IPS-18c (cell line): ENCODE data around the gene SMPD3.

Experiments
- H3K4me3 ChIP-seq: 2 replicates; pipeline ENCODE4 v1.7.0; 2013; ENCODE audit warnings: low read depth, mild to moderate bottlenecking, low read length, moderate library complexity; ENCODE audit not compliant: insufficient read depth
- H3K9me3 ChIP-seq: one replicate; pipeline ENCODE4 v1.6.1; 2013; ENCODE audit warnings: mild to moderate bottlenecking, low read length, moderate library complexity; ENCODE audit not compliant: control insufficient read depth, insufficient read depth

The SMPD3 gene

DNA sequence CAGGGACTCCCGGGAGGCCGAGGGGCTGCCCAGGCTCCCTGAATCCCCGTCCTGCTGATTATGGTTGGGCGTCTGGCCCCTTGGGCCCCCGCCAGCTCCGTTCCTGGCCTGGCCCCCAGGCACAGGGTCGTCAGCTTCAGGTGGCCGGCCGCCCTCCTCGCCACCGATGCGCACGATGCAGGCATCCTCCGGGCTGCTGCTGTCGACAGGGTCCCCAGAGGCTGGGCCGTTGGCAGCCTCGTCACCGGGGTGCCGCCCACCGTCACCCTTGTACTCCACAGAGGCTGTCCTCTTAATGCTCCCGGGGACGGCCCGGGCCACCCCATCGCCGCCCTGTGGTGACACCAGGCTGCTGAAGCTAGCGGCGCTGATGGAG, 77.0 kb downstream of the SMPD3 start:
- Histone ChIP-seq H3K9me3 (no peaks in the 10 kb centered on the region), H3K4me3 (no peak overlapping the region)

DNA sequence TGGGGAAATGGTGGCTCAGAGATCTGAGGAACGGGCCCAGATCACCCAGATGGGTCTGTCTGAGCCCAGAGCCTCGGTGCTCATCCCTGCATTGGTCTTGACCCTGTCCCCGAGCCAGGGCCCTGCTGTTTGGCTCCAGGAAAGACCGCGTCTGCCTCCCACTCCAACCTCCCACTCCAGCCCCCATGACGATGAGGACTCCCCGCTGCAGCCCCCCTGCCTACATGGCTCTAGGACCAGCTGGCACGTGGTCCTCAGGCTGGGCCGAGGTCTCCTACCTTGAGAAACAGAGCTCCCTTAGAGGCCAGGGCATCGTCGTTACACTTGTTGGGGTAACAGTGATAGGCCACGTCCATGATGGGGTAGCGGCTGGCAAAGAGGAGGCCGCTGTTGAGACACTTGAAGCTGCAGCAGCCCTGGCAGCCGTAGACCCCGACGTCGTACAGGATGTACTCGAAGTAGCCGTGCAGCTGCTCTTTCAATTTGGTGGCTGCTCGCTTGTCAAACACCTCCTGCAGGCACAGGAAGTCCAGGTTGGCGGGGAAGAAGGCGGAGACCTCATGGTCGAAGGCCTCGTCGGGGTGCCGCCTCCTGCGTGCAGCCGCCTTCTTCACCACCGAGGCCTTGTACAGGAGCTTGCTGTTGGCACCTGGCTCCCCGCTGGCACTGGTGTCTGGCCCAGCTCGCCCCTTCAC, 77.6 kb downstream of the SMPD3 start:
- no peak overlapping the region for H3K4me3 ChIP-seq
- H3K9me3 ChIP-seq = no peaks in the 10 kb centered on the region

DNA sequence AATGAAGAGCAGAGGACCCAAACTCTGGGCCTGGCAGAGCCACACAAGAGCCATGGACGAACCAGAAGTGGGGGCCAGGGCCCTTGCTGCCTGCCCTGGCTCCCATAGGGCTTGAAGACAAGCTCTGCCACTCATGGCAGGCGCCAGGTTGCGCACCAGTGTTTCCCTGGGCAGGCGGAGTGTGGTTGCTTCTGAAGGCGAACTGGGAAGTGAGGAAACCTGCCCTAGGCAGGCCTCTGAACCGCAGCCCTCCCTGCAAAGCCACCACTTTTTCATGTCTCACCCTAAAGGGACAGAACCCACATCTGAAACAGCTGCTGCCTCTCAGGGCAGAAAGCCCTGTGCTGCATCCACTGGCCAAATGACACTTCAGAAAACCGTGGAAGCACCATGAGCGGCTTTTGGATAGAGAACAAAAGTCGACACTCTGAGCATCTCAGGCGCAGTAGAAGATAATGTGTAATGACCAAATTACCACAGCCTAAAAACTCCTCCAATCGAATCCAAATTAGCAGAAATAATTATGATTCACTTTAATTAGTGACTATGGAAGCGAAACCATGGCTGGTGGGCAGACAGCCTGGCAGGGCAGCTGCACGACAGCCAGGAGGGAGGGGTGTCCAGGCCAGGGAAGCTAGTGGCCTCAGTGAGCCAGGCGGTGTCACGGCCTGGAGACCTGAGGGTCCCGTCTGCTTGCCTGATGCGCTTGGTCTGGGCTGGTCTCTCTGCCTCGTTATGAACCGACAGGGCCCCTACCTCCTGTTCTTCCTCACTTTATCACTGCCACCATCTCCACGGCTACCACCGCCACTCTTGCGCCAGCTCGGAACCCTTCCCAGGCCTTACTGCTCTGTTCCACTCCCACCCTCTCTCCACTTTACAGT, 78.4 kb downstream of the SMPD3 start:
- Histone ChIP-seq H3K4me3 (no peak overlapping the region), H3K9me3 (no peaks in the 10 kb centered on the region)

DNA sequence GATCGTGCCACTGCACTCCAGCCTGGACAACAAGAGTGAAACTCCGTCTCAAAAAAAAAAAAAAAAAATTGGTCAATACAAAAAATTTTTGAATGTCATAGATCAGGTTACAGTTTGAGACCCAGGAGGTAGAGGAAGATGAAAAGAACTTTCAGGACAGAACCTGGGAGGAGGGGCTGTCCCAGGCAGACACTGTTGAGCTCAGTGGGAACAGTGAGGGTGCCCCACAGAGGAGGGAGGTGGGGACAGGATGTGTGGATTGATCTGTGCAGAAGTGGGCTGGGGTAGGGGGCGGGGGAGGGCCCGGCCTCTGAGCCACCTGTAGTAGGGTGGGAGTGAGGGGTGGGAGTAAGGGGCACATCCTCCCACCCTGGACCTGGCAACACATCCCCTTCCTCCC, 79.1 kb downstream of the SMPD3 start:
- H3K4me3 ChIP-seq = no peak overlapping the region

DNA sequence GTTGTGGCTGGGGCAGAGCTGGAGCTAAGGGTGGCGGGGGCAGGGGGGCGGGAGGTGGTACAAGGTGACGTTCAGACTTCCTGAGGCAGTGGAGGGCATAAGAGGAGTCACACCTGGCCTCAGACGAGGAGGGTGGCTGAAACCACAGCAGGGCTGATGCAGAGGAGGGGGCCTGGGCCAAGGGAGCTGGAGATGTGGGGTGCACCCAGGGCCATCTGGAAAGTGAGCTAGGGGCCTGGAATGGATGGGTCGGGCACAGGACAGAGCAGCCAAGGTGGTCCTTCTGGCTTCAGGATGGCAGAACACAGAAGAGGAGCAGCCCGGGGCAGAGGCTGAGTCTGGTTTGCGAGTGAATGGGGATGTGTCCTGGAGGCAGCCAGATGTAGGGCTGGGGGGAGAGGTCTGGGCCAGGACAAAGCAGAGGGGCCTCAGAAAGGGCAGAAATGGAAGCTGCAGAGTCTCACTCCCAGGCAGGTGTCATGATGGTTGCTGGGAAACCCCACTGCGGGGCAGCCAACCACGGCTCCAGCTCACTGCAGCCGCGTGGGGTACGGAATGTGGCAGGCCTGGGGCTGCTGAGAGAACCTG, 79.9 kb downstream of the SMPD3 start:
- Histone ChIP-seq H3K9me3 (no peaks in the 10 kb centered on the region), H3K4me3 (no peak overlapping the region)

More for the DNA sequence above, 79.1 kb downstream of the SMPD3 start:
- no peaks in the 10 kb centered on the region for H3K9me3 ChIP-seq

DNA sequence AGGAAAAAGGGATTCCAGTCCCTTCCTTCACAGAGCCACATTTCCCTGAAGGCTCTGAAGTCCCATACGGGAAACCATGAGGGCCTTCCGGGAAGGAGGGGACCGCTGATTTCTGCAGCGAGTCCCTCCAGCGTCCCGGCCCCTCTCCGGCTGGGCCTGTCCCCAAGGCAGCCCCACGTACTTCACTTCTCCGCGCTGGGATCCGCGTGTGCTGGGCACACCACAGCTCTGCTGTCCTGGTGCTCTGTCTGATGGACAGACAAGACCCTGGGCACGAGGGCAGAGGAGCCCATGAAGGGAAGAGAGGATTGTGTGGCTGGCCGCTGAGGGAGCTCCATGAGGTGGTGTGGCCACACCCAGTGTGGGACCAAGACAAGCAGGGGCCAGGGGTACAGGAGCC, 80.4 kb downstream of the SMPD3 start:
- no peak overlapping the region for H3K4me3 ChIP-seq
- no peaks in the 10 kb centered on the region for H3K9me3 ChIP-seq

DNA sequence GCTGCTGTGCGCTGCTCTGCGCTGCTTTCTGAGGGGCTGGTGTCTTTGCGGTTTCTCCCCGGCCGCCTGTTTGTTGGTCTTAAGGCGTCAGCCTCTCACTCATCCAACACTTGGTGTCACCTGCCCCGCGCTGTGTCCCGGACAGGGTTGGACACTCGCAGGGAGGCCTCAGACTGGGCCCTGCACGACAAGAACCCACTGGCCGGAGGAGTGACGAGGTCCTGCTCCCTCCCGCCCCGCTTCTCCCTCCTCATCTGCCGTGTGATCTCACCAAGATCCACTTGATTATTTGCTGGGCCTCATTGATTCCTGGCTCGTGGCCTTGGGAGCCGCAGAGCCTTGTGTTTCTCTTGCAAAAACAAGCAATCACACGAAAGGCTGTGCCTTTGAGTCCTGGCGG, 80.9 kb downstream of the SMPD3 start:
- no peak overlapping the region for H3K4me3 ChIP-seq
- no peaks in the 10 kb centered on the region for H3K9me3 ChIP-seq

DNA sequence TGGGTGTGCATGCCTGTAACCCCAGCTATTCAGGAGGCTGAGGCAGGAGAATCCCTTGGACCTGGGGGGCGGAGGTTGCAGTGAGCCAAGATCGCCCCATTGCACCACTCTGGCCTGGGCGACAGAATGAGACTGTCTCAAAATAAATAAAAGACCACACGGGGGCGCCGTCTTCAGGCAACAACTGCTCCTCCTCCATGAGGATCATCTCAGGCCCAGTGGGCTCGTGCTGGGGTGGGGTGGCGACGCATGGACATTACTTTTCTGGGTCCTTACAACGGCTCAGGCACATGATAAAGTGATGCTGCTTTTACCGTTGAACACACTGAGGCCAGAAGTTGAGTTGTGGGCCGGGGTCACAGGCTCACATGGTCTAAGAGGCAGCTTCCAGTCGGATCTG, 81.3 kb downstream of the SMPD3 start:
- Histone ChIP-seq H3K9me3 (no peaks in the 10 kb centered on the region), H3K4me3 (no peak overlapping the region)

DNA sequence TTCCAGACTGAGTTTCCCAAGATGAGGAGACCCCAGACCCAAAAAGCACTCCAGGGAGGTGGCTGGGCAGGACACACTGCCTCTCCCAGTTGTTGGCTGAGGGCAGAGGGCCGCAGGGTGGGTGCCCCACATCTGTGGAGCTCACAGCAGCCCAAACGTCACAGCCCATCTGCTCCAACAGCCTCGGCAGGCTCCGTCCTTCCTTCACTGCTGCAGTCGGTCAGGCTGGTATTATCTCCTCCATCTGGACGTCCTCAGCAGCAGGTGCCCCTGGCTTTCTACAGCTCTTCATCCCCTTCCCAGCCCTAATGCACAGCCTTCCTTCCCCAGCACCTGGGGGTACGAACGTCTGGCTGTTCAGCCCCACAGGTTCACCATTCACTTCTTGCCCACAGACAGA, 82.2 kb downstream of the SMPD3 start:
- H3K9me3 ChIP-seq = no peaks in the 10 kb centered on the region
- no peak overlapping the region for H3K4me3 ChIP-seq

DNA sequence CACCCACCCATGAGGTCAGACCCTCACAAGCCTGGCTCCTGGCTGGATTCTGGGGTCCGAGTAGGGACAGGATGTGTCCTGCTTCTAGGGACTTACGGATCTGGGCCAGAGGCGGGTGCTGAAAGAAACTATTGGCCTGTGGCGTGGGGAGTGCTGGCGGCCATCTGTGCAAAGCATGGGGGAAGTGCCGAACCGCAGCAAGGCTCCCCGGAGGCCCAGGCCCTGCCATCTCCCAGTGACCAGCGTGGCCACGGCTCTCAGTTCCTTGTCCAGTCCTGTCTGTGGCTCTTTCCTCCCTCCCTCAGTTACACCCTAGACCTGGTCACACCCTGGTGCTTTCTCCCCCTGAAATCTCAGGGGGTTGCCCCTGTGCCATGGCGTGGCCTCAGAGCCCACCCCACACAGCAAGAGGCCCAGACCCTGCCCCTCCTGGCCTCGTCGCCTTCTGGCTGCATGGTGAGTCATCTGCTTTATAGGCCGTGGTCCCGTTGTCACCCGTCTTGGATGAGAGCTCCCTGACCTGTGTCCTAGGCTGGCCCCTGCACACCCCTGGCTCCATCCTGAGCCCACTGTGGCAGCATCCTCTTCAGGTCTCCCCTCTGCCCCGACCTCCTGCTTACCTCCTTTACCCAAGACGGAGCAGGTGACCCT, 83.0 kb downstream of the SMPD3 start:
- no peaks in the 10 kb centered on the region for H3K9me3 ChIP-seq
- H3K4me3 ChIP-seq = no peak overlapping the region

DNA sequence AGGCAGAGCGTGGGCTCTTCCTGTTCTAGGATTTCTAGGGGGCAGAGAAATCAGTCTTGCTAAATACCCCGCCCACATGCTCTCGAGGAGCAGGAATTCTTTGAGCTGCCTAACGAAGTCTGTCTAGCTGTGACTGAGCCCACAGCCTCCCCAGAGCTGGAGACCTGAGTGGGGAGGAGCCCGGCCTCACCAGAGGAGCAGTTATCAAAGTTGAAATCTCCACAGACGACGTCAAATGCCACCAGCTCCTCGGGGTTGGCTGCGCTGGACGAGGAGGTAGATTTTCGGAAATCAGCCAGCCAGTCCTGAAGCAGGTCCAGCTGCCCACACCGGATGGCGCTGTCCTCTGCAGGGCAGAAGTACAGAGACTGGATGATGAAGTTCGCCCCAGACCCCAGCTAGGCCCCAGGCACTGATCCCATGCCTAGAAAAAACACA, 83.7 kb downstream of the SMPD3 start:
- Histone ChIP-seq H3K9me3 (no peaks in the 10 kb centered on the region), H3K4me3 (no peak overlapping the region)

DNA sequence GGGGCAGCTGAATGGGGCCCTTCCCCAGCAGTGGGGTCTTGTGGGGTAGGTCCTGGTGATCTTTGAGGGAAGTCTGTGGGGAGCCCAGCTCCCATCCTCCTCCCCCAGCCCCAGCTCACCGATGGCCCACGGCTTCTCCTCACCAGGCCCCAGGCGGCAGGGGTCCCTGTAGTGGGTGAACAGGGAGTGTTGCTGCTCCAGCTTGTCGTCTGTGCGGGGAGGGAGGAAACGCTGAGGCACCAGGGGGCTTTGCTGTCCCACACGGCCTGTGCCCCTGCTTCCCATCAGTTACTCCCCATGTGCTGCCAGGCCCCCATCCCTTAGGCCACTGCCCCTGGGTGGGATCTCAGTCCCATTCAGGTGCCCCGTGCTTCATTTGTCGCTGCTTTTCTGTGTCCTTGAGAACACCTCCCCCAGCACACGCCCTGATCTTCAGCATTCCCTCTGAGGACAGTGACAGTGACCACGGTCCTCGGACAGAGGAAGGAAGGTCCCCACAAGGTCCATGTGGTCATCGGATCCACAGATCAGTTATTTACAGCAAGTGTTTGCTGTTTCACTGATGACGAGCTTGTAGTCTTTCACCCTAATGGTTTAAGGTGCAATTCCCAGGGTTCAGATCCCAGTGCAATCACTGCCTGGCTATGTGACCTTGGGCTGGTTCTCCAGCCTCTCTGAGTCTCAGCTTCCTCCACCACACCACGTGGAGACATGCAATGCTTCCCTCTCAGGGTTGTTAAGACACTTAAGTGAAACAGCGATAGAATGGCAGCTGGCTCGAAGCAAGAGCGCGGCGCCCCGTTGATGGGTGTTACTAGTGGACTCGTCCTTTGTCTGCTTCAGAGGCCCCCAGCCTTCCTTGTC, 84.4 kb downstream of the SMPD3 start:
- Histone ChIP-seq H3K4me3 (no peak overlapping the region), H3K9me3 (no peaks in the 10 kb centered on the region)

DNA sequence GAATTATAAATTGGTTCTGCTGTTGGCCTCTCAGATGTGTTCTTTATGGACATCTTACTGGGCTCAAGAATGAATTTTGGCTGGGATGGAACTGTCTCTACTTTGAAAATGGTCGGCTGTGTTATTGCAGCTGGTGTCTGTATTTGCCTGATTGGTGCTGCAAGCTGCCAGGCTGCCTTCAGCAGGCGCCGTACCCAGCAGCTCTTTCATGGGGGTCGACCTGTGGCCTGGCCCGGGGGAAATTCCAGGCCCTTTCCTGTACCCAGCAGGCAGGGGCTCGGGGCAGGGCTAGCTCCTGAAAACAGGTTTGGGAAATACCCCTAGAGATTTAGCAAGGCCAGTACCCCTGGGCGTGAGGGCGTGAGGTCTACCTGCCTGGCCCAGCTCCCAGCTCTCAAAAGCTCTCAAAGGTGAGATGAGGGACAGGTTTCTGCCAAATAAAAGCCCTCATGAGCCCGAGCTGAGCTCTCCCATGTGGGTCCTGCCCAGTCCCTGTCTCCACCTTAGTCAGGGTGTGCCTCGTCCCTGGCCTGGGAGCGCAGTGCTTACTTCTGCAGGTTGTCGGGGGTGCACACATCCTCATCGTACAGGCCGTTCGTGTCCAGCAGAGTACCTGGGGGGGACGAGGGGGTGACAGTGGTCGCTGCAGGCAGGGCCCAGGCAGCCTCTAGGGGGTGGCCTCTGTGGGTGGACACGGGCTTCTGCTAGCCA, 85.2 kb downstream of the SMPD3 start:
- no peak overlapping the region for H3K4me3 ChIP-seq
- H3K9me3 ChIP-seq = no peaks in the 10 kb centered on the region

DNA sequence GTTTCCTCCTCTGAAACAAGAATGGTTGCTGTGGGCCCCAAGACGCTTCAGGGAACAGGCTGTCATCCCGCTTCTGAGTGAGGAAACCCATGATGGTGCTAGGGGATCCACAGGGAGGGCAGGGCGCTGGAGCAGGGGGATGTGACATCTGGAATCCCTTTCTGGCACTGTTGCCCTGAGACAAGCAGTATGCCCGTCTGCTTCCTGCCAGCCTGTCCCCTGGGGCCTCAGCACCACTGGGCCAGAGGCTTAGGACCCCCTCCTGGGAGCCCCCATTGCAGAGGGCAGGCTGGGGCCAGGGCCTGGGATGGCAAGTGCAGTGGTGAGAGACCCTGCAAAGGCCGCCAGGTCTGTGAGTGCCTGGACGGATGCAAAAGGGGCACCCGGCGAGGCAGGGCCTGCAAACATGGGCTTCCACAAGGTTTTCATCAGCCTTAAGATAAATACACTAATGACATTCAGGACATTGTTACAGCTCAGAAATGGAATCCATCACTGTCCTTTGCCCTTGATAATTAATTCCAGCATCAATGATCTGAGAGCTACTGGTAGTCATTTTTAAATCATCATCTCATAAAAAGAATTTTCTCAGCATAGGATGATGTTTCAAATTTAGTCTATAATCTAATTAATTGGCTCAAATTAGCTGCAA, 85.9 kb downstream of the SMPD3 start:
- H3K9me3 ChIP-seq = no peaks in the 10 kb centered on the region
- H3K4me3 ChIP-seq = no peak overlapping the region

DNA sequence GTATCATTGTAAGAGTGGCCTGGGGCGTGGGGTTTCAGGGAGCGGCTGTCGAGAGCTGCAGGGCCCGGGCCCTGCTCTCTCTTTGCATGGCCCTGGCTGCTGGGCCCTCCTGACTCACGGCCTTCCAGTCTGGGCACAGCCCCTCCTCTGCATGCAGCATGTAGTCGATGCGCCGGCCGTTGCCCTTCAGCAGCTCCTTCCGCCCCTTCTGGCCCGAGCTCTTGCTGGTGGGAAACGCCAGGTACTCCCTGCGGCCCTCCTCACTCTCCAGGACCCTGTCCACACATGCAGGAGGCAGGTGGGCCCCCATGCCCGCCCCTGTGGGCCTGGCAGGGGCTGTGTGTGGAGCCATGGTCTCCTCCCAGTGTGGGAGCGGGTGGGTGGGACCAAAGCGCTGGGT, 86.8 kb downstream of the SMPD3 start:
- Histone ChIP-seq H3K4me3 (no peak overlapping the region), H3K9me3 (no peaks in the 10 kb centered on the region)

DNA sequence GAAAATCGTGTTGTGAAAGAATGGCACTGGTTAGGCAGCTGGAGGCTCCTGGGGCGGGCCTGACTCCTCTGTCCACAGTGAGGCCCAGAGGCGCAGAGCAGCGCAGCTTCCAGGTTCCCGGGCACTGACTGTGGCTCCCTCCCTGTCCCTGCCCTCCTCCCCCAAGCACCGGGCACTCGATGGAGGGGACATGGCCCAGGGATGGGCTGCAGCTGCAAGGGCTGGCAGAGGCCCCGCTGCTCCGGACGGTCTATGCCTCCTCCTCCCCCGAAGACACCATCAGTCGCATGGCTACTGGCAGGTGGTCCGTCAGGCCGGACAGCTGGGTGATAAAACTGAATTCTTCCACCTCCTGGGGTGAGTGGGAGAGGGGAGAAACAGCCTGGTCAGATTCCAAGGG, 87.4 kb downstream of the SMPD3 start:
- Histone ChIP-seq H3K9me3 (no peaks in the 10 kb centered on the region), H3K4me3 (no peak overlapping the region)
